K562 (cell line): Measurements from ENCODE around the gene UBASH3A. TPM values are rescaled to one million over a fixed set of nuclear protein-coding genes. Genes with fewer than 3 reads are reported as not detected.
A peak's percentile ranks its signal among the peaks of the same experiment; 100 is the strongest.

Source experiments
- CHD2 ChIP-seq: IDR thresholded peaks from 2 replicates; pipeline ENCODE4 v1.6.1; 2011; ENCODE audit warnings: low read depth, low read length
- FOXJ3 ChIP-seq: sonication (generic); formaldehyde crosslinking; IDR thresholded peaks from 2 replicates; pipeline ENCODE4 v1.4.0; 2020; ENCODE audit warnings: mild to moderate bottlenecking, missing genetic modification reagents
- JUND ChIP-seq, 2 experiments: IDR thresholded peaks; 2 replicates in 1 of 2; 3 replicates in 1 of 2; pipeline ENCODE4 v1.6.1; 2011; ENCODE audit warnings: borderline replicate concordance in 2 of 2, low read depth in 2 of 2, low read length in 2 of 2, improper control_type of control experiment in 1 of 2, missing biosample characterization in 1 of 2, missing genetic modification characterization in 1 of 2, missing genetic modification reagents in 1 of 2
- LARP7 ChIP-seq: fragments of 450-650 bp; IDR thresholded peaks from 2 replicates; pipeline ENCODE4 v1.6.1; 2016
- NFE2 ChIP-seq: IDR thresholded peaks from 2 replicates; pipeline ENCODE4 v1.6.1; 2014; ENCODE audit warnings: antibody characterized with exemption, low read depth
- PCBP2 ChIP-seq: fragments of 200-400 bp; formaldehyde crosslinking; IDR thresholded peaks from 2 replicates; pipeline ENCODE4 v1.6.1; 2018; ENCODE audit warnings: low read length, low read depth, mild to moderate bottlenecking, moderate library complexity; ENCODE audit not compliant: poor library complexity, severe bottlenecking
- SAFB2 ChIP-seq: fragments of 200-400 bp; formaldehyde crosslinking; IDR thresholded peaks from 2 replicates; pipeline ENCODE4 v1.6.1; 2018; ENCODE audit warnings: borderline replicate concordance, low read length, low read depth, moderate library complexity; ENCODE audit not compliant: severe bottlenecking
- SMARCB1 ChIP-seq: IDR thresholded peaks from 2 replicates; pipeline ENCODE4 v1.6.1; 2011; ENCODE audit warnings: improper control_type of control experiment, low read depth; ENCODE audit not compliant: insufficient read length
- TCF3 ChIP-seq: sonication (generic); formaldehyde crosslinking; IDR thresholded peaks from 2 replicates; pipeline ENCODE4 v1.4.0; 2020; ENCODE audit warnings: mild to moderate bottlenecking, missing genetic modification reagents
- ZNF224 ChIP-seq: sonication (generic); formaldehyde crosslinking; IDR thresholded peaks from 2 replicates; pipeline ENCODE4 v1.8.0; 2022; ENCODE audit warnings: mild to moderate bottlenecking, missing genetic modification reagents
- polyA plus RNA-seq, 8 experiments: library from polyadenylated mRNA; depleted of rRNA in 4 of 8; stranded (reverse) in 5 of 8; unstranded in 3 of 8; fragments of >200 nt; fragmentation: Nextera tagmentation in 2 of 8; fragmentation: Illumina TruSeq in 1 of 8; extraction: Ambion mirVana in 2 of 8; extraction: Trizol in 1 of 8; gene quantifications; 2 replicates each; pipeline versions ENCODE4 v1.2.1 to v1.2.3, GENCODE V29; 2011 to 2014; ENCODE audit warnings: inconsistent platforms in 1 of 8, missing spikeins in 1 of 8
- total RNA-seq, 7 experiments: library from RNA; depleted of rRNA in 6 of 7; stranded (reverse); fragments of >200 nt in 6 of 7; fragmentation: Illumina TruSeq in 2 of 7; extraction: Trizol in 2 of 7; gene quantifications; 2 replicates each; pipeline versions ENCODE4 v1.2.1 to v1.2.3, GENCODE V29; 2011 to 2021; ENCODE audit warnings: low replicate concordance in 1 of 7
- TF ChIP-seq, protein P1 (sequence below): fragments of 450-650 bp; formaldehyde crosslinking; IDR thresholded peaks from 2 replicates; pipeline ENCODE4 v1.4.0; 2022; ENCODE audit warnings: missing genetic modification characterization
- TF ChIP-seq, protein P2 (sequence below): fragments of 250-450 bp; sonication (Bioruptor Pico); IDR thresholded peaks from 2 replicates; pipeline ENCODE4 v1.8.0; 2022; ENCODE audit warnings: moderate library complexity, mild to moderate bottlenecking, inconsistent platforms
- TF ChIP-seq, protein P3 (sequence below): sonication (generic); formaldehyde crosslinking; IDR thresholded peaks from 2 replicates; pipeline ENCODE4 v1.8.0; 2023; ENCODE audit warnings: mild to moderate bottlenecking, missing genetic modification reagents
- TF ChIP-seq, protein P4 (sequence below): sonication (generic); formaldehyde crosslinking; IDR thresholded peaks from 2 replicates; pipeline ENCODE4 v1.5.0; 2020; ENCODE audit warnings: missing genetic modification reagents

The UBASH3A gene
- total and polyA plus RNA-seq, 9 of the 15 experiments (the other 6 are each of a cell fraction or from before 2014, with no cell fraction given): 0.23 to 1.8 (median 1.1) TPM

DNA sequence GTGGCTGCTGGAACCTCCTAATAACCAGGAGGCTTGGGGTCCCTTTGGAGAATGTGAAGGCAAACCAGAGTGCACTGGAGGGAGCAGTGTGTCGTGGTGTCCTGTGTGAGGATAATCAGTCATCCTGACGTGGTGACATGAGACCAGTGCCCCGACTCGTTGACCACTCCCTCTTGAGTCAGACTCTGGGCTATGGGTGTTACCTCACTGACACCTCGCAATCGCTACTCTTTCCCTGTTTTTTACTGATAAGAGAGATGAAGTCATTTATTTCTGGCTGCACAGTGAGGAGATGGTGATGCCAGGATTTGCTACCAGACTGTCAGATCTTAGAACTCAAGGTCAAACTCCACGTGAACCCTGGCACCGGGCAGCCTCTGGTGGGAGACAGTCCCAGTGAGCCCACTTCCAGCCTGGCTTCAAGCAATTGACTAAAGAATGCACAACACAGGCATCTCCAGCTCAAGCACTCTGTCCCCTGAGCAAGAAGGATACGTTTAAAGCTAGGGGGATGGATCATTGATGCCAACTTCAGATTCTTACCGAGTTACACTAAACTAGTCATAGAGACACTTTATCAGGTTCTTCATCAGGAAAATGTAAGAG, 30.3 kb downstream of the UBASH3A start (continued):
- TF ChIP-seq PCBP2: no peak
- TF ChIP-seq SAFB2: no peak
- TF ChIP-seq LARP7: no peak; the same call in 1 of the 2 replicates
- TF ChIP-seq ZNF224: no peak
- TF ChIP-seq, protein P1, sequence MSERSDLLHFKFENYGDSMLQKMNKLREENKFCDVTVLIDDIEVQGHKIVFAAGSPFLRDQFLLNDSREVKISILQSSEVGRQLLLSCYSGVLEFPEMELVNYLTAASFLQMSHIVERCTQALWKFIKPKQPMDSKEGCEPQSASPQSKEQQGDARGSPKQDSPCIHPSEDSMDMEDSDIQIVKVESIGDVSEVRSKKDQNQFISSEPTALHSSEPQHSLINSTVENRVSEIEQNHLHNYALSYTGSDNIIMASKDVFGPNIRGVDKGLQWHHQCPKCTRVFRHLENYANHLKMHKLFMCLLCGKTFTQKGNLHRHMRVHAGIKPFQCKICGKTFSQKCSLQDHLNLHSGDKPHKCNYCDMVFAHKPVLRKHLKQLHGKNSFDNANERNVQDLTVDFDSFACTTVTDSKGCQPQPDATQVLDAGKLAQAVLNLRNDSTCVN: no peak
- TF ChIP-seq TCF3 (CRISPR knock-in tag): peak; percentile 87
- no peak for TF ChIP-seq CHD2
- no peak for TF ChIP-seq SMARCB1
- TF ChIP-seq, protein P2, sequence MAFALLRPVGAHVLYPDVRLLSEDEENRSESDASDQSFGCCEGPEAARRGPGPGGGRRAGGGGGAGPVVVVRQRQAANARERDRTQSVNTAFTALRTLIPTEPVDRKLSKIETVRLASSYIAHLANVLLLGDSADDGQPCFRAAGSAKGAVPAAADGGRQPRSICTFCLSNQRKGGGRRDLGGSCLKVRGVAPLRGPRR: no peak
- peak; percentile 97 for TF ChIP-seq JUND (IDR thresholded peaks at IDR 0.05; ENCODE audit: borderline replicate concordance, low read depth, low read length)
- peak; percentile 98 for TF ChIP-seq JUND (tag; IDR thresholded peaks at IDR 0.05; ENCODE audit: borderline replicate concordance, low read depth, low read length)
- TF ChIP-seq FOXJ3 (CRISPR knock-in tag): no peak
- TF ChIP-seq NFE2: no peak
- TF ChIP-seq, protein P3, sequence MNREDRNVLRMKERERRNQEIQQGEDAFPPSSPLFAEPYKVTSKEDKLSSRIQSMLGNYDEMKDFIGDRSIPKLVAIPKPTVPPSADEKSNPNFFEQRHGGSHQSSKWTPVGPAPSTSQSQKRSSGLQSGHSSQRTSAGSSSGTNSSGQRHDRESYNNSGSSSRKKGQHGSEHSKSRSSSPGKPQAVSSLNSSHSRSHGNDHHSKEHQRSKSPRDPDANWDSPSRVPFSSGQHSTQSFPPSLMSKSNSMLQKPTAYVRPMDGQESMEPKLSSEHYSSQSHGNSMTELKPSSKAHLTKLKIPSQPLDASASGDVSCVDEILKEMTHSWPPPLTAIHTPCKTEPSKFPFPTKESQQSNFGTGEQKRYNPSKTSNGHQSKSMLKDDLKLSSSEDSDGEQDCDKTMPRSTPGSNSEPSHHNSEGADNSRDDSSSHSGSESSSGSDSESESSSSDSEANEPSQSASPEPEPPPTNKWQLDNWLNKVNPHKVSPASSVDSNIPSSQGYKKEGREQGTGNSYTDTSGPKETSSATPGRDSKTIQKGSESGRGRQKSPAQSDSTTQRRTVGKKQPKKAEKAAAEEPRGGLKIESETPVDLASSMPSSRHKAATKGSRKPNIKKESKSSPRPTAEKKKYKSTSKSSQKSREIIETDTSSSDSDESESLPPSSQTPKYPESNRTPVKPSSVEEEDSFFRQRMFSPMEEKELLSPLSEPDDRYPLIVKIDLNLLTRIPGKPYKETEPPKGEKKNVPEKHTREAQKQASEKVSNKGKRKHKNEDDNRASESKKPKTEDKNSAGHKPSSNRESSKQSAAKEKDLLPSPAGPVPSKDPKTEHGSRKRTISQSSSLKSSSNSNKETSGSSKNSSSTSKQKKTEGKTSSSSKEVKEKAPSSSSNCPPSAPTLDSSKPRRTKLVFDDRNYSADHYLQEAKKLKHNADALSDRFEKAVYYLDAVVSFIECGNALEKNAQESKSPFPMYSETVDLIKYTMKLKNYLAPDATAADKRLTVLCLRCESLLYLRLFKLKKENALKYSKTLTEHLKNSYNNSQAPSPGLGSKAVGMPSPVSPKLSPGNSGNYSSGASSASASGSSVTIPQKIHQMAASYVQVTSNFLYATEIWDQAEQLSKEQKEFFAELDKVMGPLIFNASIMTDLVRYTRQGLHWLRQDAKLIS (CRISPR knock-in tag): no peak
- TF ChIP-seq, protein P4, sequence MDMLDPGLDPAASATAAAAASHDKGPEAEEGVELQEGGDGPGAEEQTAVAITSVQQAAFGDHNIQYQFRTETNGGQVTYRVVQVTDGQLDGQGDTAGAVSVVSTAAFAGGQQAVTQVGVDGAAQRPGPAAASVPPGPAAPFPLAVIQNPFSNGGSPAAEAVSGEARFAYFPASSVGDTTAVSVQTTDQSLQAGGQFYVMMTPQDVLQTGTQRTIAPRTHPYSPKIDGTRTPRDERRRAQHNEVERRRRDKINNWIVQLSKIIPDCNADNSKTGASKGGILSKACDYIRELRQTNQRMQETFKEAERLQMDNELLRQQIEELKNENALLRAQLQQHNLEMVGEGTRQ (CRISPR knock-in tag): no peak
